Activated CD4-positive, alpha-beta memory T cell treated with anti-CD3 and anti-CD28 coated beads, Interleukin-2, amount 10 ng/mL, durations not matched to agents 7 days and 5 days (primary cell): ENCODE data around the gene TIMM23. TPM values are rescaled to one million over a fixed set of nuclear protein-coding genes. Genes with fewer than 3 reads are reported as not detected.

ENCODE experiments used
- CTCF ChIA-PET: fragments of 350-600 bp; sonication (Branson Sonifier 250); formaldehyde crosslinking; loops from one replicate; lab custom pipeline; 2021; ENCODE audit warnings: antibody characterized with exemption, inconsistent platforms; lab: Charles Lee
- POLR2A ChIA-PET: fragments of 350-600 bp; sonication (Branson Sonifier 250); formaldehyde crosslinking; loops from one replicate; lab custom pipeline; 2021; ENCODE audit warnings: antibody characterized with exemption; lab: Charles Lee
- DNase-seq: peaks from one replicate; pipeline ENCODE4 v3.0.0-alpha.2; 2020
- H3K27ac Mint-ChIP-seq: one replicate; pipeline ENCODE4 v1.8.0; 2021; ENCODE audit warnings: mild to moderate bottlenecking, mixed read lengths
- H3K27me3 Mint-ChIP-seq: one replicate; pipeline ENCODE4 v1.8.0; 2021; ENCODE audit warnings: mixed read lengths
- H3K36me3 Mint-ChIP-seq: one replicate; pipeline ENCODE4 v1.8.0; 2021; ENCODE audit warnings: low read depth, mixed read lengths
- H3K4me1 Mint-ChIP-seq: one replicate; pipeline ENCODE4 v1.8.0; 2021; ENCODE audit warnings: mixed read lengths
- H3K4me3 Mint-ChIP-seq: one replicate; pipeline ENCODE4 v1.8.0; 2021; ENCODE audit warnings: mild to moderate bottlenecking, mixed read lengths
- H3K9me3 Mint-ChIP-seq: one replicate; pipeline ENCODE4 v1.8.0; 2021; ENCODE audit warnings: mixed read lengths
- total RNA-seq, 2 experiments: library from RNA; stranded (reverse); gene quantifications; one replicate each; pipeline ENCODE4 v1.2.3, GENCODE V29; 2021

The TIMM23 gene
- total RNA-seq, 2 experiments from 2014 or later: 45.2 to 48.2 TPM

DNA sequence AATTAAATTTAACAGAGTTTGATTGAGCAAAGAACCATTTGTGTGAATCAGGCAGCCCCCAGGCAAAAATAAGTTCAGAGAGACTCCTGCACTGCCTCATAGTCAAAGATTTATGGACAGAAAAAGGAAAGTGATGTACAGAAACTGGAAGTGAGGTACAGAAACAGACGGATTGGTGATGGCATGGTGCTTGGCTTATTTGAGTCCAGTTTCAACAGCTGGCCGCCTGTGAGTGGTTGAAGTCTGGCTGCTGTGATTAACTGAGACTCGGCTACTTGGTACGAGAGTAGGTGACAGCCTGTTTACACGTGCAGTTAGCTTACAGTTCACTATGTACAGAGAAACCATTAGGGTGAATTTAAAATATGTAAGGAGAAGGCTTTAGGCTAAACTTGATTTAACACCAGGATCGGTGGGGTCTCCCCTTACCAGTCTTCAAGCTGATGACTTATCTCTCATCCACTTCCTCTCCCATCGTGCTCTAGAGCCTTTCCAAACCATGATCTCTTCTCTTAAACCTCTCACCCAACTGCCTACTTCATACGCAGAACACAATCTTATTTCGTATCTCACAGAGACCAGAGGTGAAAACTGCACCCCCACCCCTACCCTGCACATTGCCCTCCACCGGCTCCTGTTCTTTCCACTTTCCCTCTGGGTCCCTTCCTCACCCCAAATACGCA, 78.8 kb downstream of the TIMM23 start:
- Mint-ChIP-seq H3K4me3 (no peak overlapping the region), H3K36me3 (no peaks in the 10 kb centered on the region), H3K27me3 (peaks cover 6% of the 10 kb centered on the region), H3K9me3 (no peaks in the 10 kb centered on the region), H3K27ac (no peak overlapping the region), H3K4me1 (no peaks in the 10 kb centered on the region)
- POLR2A ChIA-PET: no interaction called here
- DNase-seq: no peak
- CTCF ChIA-PET: no interaction called here

DNA sequence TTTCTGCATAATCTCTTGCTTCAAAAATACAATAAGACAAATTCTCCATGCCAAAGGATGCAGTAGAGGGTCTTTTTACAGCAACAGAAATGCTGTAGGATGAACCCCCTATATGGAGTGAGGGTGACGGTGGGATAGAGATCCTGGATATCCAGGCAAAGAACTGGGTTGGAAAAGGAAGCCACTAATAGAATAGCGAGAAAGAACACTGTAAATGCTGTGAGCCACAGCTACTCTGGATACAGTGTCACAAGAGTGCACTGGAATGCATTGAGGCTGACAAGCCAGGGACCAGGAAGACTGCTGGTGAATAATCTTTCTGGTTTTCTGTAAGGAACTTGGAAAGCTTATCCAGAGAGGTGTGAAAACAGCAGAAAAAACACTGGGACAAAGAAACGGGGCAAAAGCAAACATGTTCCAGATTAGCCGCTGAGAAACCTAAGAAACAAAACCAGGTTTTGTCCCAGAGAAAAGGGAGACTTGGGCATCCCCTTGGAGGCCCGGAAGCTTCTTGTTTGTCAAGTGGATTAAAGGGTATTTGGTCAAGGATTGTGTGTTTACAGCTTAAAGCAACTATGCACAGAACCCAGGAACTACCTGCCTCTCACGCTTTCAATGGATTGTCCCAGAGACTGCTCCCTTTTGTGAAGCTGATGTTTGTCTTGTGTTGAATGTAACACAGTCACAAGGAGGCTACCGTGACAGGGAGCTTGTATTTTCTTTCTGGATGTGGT, 79.9 kb downstream of the TIMM23 start:
- H3K27me3 Mint-ChIP-seq: peaks cover 6% of the 10 kb centered on the region

GRCh38 chr10:46052791-46053375, 80.6 kb downstream of the TIMM23 start:
- no peaks in the 10 kb centered on the region for H3K4me1 Mint-ChIP-seq
- H3K4me3 Mint-ChIP-seq: no peak overlapping the region
- H3K27me3 Mint-ChIP-seq: peaks cover 6% of the 10 kb centered on the region
- no peak overlapping the region for H3K27ac Mint-ChIP-seq
- no peak for DNase-seq
- H3K36me3 Mint-ChIP-seq: no peaks in the 10 kb centered on the region
- CTCF ChIA-PET: no interaction called here
- POLR2A ChIA-PET: no interaction called here
- H3K9me3 Mint-ChIP-seq: peaks cover 3% of the 10 kb centered on the region

More for the DNA sequence above, 79.9 kb downstream of the TIMM23 start:
- H3K36me3 Mint-ChIP-seq: no peaks in the 10 kb centered on the region
- peaks cover 3% of the 10 kb centered on the region for H3K9me3 Mint-ChIP-seq
- H3K27ac Mint-ChIP-seq: no peak overlapping the region
- no peaks in the 10 kb centered on the region for H3K4me1 Mint-ChIP-seq
- no peak overlapping the region for H3K4me3 Mint-ChIP-seq
- POLR2A ChIA-PET: no interaction called here
- CTCF ChIA-PET: no interaction called here
- DNase-seq: no peak

Other genes starting within 250 kb of the TIMM23 start
- 10 to 100 TPM; 38.6 to 40.9 TPM for gene WASHC2C, start 245.2 kb upstream of the TIMM23 start, total RNA-seq
- gene AGAP4, start 125.0 kb upstream of the TIMM23 start, total RNA-seq: 10 to 100 TPM; 15.2 to 15.6 TPM
- 100 to 1,000 TPM; 104 to 105 TPM for gene NCOA4, start 58.1 kb downstream of the TIMM23 start, total RNA-seq
- not detected for gene MSMB, start 73.8 kb downstream of the TIMM23 start, total RNA-seq